SH-SY5Y (cell line): Measurements from ENCODE around the gene TNPO3.

ENCODE experiments used
- GATA2 ChIP-seq: IDR thresholded peaks from 2 replicates; pipeline ENCODE4 v1.6.1; 2011; ENCODE audit warnings: mild to moderate bottlenecking, low read depth, low read length
- GATA3 ChIP-seq: IDR thresholded peaks from 2 replicates; pipeline ENCODE4 v1.6.1; 2011; ENCODE audit warnings: low read depth, mild to moderate bottlenecking, low read length, moderate library complexity

DNA sequence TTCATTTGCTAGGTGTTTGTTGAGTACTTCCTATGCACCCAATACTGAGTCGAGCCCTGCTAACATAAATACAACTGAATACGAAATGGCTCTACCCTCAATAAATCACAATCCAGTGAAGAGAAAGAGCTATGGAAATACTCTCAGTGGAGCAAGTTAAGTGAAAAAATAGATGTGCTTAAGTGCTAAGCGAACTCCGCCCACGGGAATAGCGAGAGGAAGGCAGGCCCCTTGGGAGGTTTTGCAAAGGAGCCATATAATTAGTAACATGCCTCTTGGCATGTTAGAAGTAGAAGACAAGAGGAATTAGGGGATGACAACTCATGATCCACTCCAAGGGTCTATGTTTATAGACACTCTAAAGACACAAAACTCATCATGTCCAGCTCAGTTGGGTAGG, 46.8 kb upstream of the TNPO3 start:
- TF ChIP-seq GATA3 (no peak), GATA2 (no peak)
